ENCODE measurements around the gene AKNA. TPM values are rescaled to one million over a fixed set of nuclear protein-coding genes. Genes with fewer than 3 reads are reported as not detected.

AKNA gene
- polyA plus RNA-seq, 4 donors: 11.0 to 18.6 (median 14.5) TPM

GRCh38 chr9:114289571-114290481, 98.0 kb downstream of the AKNA start:
- no peak for DNase-seq (ENCODE audit: low read depth in 4 of 4, low spot score in 2 of 4)

GRCh38 chr9:114289106-114289505, 98.7 kb downstream of the AKNA start:
- DNase-seq (ENCODE audit: low read depth in 4 of 4, low spot score in 2 of 4): no peak

- DNase-seq (ENCODE audit: low read depth in 4 of 4, low spot score in 2 of 4): no peak
Observed at GRCh38 chr9:114288193-114289091, 99.3 kb downstream of the AKNA start.

GRCh38 chr9:114287763-114288192, 100.0 kb downstream of the AKNA start:
- DNase-seq (ENCODE audit: low read depth in 4 of 4, low spot score in 2 of 4): no peak

GRCh38 chr9:114287001-114287762, 100.6 kb downstream of the AKNA start:
- no peak for DNase-seq (ENCODE audit: low read depth in 4 of 4, low spot score in 2 of 4)

GRCh38 chr9:114286146-114286679, 101.6 kb downstream of the AKNA start:
- no peak for DNase-seq (ENCODE audit: low read depth in 4 of 4, low spot score in 2 of 4)

- no peak for DNase-seq (ENCODE audit: low read depth in 4 of 4, low spot score in 2 of 4)
Observed at GRCh38 chr9:114285166-114285867, 102.5 kb downstream of the AKNA start.

- no peak for DNase-seq (ENCODE audit: low read depth in 4 of 4, low spot score in 2 of 4)
Observed at GRCh38 chr9:114284316-114285060, 103.3 kb downstream of the AKNA start.

Other genes with a start within 250 kb of the AKNA start
- gene COL27A1, start 232.4 kb downstream of the AKNA start, polyA plus RNA-seq (ENCODE audit: insufficient read length in 4 of 4): 10 to 100 TPM; 27.1 to 57.4 (median 42.7) TPM
- 1 to 10 TPM in 1 of 4 donors, under 1 TPM in 2, not detected in 1; 0.25 to 2.3 (median 0.25) TPM for gene ORM1, start 64.9 kb downstream of the AKNA start, polyA plus RNA-seq (ENCODE audit: insufficient read length in 4 of 4)
- under 1 TPM in 2 of 4 donors, not detected in 2; 0.27 to 0.73 TPM for gene ORM2, start 58.1 kb downstream of the AKNA start, polyA plus RNA-seq (ENCODE audit: insufficient read length in 4 of 4)
- 10 to 100 TPM in 2 of 4 donors, 1 to 10 TPM in 2; 5.9 to 18.1 (median 10.3) TPM for gene WHRN, start 117.5 kb upstream of the AKNA start, polyA plus RNA-seq (ENCODE audit: insufficient read length in 4 of 4)
- 100 to 1,000 TPM; 221 to 302 (median 247) TPM for gene ATP6V1G1, start 199.8 kb upstream of the AKNA start, polyA plus RNA-seq (ENCODE audit: insufficient read length in 4 of 4)
- gene TMEM268, start 223.3 kb upstream of the AKNA start, polyA plus RNA-seq (ENCODE audit: insufficient read length in 4 of 4): 10 to 100 TPM in 1 of 4 donors, 1 to 10 TPM in 3; 8.5 to 10.6 (median 9.6) TPM

Data from left renal cortex interstitium (tissue), 4 donors.